GM18505 (cell line): ENCODE data around the gene ZNF521.

ENCODE experiments used
- ATAC-seq: cut with Tn5 transposase; IDR thresholded peaks from one replicate; pipeline ENCODE4 v1.9.1; 2021; ENCODE audit not compliant: unreplicated experiment
- POLR2A ChIP-seq: IDR thresholded peaks from 4 replicates; pipeline ENCODE4 v1.6.1; 2011; ENCODE audit warnings: borderline replicate concordance; ENCODE audit not compliant: insufficient read depth, insufficient read length; ENCODE audit errors: extremely low read depth

Gene ZNF521

DNA sequence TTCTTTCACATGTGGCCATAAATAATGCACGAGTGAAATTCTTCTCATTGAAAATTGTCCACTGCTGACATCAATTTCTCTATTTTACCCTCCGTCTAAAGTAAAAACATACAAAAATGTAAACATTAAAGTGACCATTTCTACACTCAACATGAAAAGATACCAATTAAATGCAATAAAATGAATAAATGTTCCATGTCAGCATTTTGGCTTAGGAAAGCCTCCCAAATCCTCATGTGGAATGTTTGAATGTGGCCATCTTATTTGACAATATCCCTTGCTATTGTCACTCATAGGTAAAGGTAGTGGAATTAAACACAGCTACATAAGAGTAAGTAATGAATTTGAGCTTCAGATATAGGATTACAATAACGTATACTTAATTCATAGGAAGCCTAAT, 60.8 kb downstream of the ZNF521 start:
- TF ChIP-seq POLR2A, result no peak
- ATAC-seq, result no peak

DNA sequence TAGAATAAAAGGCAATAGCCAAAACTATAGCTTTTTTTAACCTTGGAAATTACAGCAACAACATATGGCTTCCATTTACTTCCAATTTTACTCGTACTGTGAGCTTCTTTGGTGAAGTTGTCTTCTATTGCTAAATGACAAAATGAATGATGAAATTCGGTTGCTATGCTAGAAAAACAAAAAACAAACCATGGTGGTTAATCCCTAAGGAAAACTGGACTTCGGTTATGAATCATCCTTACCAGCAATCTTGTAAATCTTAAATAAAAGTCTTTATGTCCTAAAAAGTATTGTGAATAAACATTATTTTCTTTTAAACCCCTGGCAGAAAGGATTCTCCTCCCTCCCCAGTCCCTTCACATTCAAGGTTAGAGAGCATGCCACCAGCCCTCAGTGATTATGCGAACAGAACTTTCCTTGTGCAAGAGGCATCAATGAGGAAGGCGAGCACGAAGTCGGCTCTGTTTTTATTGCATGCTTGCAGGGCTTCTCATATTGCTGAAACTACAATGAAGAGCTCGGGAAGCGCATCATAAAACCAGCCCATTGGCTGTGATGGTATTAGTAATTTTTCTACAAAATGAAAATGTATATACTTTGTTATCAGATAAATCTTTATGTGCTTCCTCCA, 62.9 kb downstream of the ZNF521 start:
- TF ChIP-seq POLR2A, result no peak
- no peak for ATAC-seq

DNA sequence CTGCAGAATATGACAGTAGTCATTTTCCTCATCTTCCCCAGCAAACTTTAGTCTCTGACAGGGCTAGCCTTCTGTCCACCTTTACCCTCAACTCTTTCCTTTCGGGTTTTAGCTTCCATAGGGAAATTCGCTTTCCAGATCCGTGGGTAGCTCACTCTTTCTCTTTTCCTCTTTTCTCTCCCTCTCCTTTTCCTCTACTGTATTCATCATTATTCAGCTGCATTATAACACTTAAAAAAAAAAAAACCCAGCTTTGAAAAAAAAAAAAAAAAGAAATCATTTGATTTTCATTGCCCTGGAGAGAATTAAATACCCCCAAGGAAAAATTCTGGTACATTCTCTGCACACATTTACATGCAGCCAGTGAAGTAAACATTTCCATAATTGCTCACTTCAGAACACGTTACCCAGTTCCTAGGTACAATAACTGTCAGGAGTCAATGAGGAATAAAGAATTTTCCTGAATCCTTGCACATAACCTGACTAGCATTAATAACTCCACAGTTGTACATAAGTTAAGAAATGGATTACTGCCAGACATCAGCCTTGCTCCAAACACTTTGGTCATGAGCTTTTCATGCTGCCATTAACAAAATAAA, 63.5 kb downstream of the ZNF521 start:
- no peak for TF ChIP-seq POLR2A
- ATAC-seq, result no peak

DNA sequence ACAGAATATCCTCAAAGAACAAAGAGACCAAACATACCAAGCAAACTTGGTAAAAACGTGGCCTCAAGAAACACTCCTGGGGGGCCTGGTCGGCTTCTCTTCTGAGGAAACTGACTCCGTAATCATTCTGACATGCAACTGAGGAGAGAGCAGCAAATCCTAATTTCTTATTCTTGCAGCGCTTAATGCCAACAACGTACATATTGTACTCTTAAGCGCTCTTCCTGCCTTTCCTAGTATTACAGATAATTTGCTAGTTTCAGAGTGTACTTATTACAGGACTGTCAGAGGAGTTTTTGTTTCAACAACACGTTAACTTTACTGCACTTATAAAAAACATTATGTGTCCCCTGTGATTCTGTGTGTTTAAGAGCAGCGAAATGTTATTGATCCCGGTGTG, 64.9 kb downstream of the ZNF521 start:
- no peak for ATAC-seq

DNA sequence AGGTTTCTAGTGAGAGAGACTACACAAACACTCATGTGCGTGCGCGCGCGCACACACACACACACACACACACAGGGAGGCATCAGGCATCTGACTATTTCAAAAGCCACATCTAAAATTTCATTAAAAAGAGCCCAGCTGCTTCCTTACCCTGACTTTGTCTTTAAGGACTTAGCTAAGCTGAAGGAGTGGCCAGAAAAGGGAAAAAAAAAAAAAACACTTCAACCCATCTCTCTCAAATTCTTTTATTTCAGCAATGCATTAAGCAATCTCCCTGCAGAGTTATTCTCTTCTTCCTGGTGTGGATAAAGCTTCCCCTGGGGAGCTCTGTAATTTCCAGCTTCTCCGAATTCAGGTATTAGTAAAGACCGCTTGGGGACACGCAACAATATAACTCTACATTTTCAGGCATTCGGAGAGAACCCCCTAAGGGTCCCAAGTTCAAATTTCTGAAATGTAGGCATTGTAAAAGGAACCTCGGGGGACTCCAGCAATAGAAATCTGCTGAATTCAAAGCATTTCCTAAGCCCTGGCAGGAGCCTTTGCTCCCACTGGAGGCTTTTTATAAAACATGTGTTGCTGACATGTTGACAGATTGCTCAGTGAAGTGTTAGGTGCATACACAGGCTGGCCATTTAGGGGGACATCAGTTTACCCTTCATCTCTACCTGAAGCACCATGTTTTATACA, 67.0 kb downstream of the ZNF521 start:
- ATAC-seq, result no peak
- no peak for TF ChIP-seq POLR2A

More for the DNA sequence above, 64.9 kb downstream of the ZNF521 start:
- TF ChIP-seq POLR2A, result no peak

DNA sequence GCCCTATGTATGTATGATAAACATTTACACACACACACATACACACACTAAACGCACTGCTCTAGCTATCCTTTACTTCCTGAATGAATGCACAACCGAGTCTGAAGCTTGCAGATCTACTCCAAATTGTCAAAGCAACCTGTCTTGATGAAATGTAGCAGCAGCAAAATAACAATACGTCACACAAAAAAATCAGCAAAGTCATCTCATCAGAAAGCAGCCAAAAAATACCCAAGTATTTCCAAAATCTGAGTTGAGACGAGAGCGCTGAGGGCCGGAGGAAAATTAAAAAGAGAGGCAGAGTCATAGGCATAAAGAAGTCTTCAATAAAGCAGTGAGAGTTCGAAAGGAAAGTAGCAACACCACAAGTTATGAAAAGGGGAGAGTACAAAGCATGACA, 67.7 kb downstream of the ZNF521 start:
- ATAC-seq, result no peak
- no peak for TF ChIP-seq POLR2A

DNA sequence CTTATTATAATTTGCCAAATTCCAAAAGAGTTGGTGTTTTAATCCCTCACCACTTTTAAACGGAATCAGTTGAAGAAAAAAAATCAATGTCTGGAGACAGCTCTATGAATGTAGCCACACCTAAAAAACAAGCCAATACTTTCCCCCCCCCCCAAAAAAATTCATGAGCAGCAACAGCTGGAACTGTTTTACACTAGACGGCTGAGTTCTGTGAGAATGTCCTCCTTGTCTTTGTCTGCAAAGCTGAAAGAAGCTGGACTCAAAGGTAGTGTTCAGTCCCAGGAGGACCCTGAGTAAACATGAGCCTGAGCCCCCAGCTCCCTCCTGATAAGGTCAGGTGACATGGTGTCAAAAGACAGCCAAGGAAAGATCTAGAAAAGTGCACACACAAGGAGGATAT, 68.2 kb downstream of the ZNF521 start:
- TF ChIP-seq POLR2A, result no peak
- no peak for ATAC-seq

DNA sequence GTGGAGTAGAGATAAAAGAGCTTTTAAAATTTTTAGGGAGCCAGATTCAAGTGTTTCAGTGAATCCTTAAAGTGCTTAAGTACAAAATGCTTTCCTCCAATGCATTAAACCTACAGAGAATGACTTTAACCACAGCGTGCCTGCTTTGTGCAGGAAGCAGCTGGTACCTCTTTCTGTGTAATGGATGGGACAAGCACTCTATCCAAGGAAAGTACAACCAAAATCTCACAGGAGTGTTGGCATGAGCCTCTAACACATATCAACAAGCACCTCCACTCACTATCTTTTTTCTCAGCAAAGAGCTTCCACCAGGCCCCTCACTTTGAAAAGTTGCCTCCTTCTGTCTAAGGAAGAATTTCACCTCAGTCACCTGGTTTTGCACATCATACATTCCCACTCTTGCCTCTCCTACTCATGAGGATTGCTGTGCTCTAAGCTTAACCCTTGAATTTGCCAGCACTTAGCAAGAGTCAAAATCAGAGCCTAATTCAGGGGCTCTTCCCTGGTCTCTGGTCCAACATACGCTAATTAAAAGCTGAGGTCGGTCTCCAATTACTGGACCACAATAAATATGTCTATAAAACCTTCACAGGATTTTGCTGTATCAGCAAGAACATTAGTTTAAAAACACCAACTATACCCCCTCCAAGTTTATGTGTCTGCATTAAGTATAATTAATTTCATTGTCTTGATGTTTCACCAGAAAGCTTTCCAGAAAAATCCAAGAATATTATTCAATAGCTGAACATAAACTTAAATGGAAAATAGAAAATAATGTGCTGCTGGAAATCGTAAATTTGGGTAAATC, 68.9 kb downstream of the ZNF521 start:
- no peak for ATAC-seq
- no peak for TF ChIP-seq POLR2A

DNA sequence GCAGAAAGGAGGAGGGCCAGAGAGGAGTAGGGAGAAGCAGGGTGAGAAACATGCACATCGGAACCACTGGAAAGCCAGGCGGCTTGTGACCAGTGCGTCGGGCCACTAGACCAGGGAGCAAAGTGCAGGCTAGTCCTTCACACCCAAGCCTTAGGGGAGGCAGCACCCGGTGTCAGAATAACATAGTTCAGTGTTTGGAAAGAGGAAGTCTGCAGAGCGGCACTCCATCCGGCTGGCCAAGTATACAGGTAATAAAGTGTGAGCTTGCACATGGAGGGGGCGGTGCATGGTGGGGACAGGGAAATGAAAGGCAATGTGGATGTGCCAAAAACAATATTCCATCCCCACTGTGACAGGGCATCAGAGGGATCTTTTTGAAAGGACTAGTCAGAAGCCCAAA, 69.7 kb downstream of the ZNF521 start:
- no peak for ATAC-seq
- TF ChIP-seq POLR2A, result no peak

DNA sequence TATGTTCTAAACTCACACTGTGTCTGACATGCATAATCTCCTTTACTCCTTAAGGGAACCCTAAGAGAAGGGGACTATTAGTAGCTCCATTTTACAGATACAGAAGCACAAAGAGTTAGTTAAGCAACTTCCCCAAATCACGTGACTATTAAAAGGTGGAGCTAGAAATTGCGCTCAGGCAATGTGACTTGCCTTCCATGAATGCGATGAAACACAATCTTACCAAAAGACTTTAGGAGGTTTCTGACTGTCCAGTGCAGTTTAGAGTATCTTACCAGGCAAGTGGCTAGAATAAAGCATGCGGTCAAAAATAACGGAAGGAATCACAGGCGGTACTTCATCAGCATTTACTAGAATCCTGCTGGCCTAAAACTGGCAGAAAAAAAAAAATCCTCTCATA, 70.4 kb downstream of the ZNF521 start:
- no peak for ATAC-seq
- TF ChIP-seq POLR2A, result no peak

DNA sequence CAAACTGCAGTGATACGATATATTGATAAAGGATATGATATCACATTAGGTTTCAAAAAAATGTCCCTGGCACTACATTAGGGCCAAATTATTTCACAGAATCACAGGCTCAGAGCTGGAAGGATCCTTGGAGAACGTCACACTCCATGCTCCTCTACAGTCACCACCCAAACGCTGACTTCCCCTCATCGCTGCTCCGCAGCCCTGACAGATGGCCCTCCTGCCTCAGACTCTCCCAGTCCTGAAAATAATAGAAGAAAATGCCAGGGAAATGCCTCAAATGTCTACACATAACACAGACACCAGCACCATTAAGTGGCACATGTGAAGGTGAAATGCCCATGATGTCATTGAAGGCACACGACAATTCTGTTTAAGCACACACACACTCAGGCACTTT, 72.0 kb downstream of the ZNF521 start:
- no peak for ATAC-seq
- TF ChIP-seq POLR2A, result no peak

DNA sequence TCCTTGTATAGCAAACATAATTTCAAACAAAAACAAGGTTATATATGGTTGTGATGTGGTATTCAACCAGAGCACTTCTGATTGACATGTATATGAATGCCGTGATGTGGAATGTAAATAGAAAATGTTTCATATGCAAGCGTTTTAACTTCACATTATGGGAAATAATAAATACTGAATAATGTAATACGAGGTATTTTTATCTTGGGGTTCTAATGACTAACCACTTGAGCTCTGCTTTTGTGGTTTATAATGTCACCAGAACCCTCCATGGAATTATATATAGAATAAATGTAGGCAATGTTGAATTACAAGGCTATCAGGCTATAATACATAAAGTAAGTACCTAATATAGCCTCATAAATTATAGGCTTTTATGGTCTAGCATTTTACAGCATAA, 72.4 kb downstream of the ZNF521 start:
- no peak for TF ChIP-seq POLR2A
- ATAC-seq, result no peak

DNA sequence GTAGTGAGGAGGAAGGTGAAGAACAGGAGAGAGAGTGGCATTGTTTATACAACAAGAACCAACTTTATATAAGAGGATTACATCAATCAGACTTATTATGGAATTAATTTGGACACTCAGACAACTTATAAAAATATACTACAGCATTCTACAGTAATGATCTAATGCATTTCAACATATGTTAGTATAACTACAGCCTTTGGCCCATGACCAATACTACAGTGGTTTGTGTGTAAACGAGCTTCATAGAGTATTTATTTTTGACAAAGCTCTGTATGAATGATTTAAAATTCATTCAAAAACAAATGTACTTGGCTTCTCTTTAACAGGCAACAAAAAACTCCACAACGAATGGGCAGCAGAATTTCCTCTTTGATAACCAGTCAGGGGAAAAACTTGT, 72.8 kb downstream of the ZNF521 start:
- ATAC-seq, result no peak

More for the DNA sequence above, 72.8 kb downstream of the ZNF521 start:
- TF ChIP-seq POLR2A, result no peak
